AG04450 (cell line): ENCODE data around the gene CD84. TPM values are rescaled to one million over a fixed set of nuclear protein-coding genes. Genes with fewer than 3 reads are reported as not detected.
"Not testable (repeated sequence)": the region's sequence is repeated elsewhere in the genome, so short reads cannot be mapped to it uniquely, and the experiment has no call there.

Source experiments
- CTCF ChIA-PET: fragments of 300-600, 350-600 bp; formaldehyde crosslinking; extraction: SDS; loops from one replicate; lab custom pipeline; 2022; ENCODE audit warnings: antibody characterized with exemption, inconsistent platforms; lab: Charles Lee
- POLR2A ChIA-PET: fragments of 350-600 bp; formaldehyde crosslinking; extraction: SDS; loops from one replicate; lab custom pipeline; 2021; ENCODE audit warnings: antibody characterized with exemption, inconsistent platforms; lab: Yijun Ruan, JAX
- DNase-seq: peaks from one replicate; pipeline ENCODE4 v3.0.0-alpha.2; 2011; ENCODE audit warnings: low read depth, low spot score
- H3K27ac ChIP-seq: one replicate; pipeline ENCODE4 v1.5.1; 2012; ENCODE audit warnings: low read depth, low read length, control low read depth
- H3K27me3 ChIP-seq: one replicate; pipeline ENCODE4 v1.6.0; 2012; ENCODE audit warnings: low read length; ENCODE audit not compliant: control insufficient read depth, insufficient read depth
- H3K4me3 ChIP-seq: 2 replicates; pipeline ENCODE4 v1.5.1; 2011; ENCODE audit warnings: mild to moderate bottlenecking, low read depth, low read length, control low read depth
- H3K9me3 ChIP-seq: 2 replicates; pipeline ENCODE4 v1.5.1; 2012; ENCODE audit warnings: low read length; ENCODE audit not compliant: control insufficient read depth, insufficient read depth
- polyA plus RNA-seq: library from polyadenylated mRNA; depleted of rRNA; stranded (reverse); fragments of >200 nt; gene quantifications from 2 replicates; pipeline ENCODE4 v1.2.3, GENCODE V29; 2011
- TF ChIP-seq, protein P1 (sequence below): IDR thresholded peaks from 2 replicates; pipeline ENCODE4 v1.5.1; 2011; ENCODE audit warnings: low read depth, low read length, control low read depth, inconsistent platforms

CD84 gene
- polyA plus RNA-seq, 1 experiment = not detected

- H3K4me3 ChIP-seq = no peak overlapping the region
- H3K9me3 ChIP-seq = no peaks in the 10 kb centered on the region
- TF ChIP-seq, protein P1, sequence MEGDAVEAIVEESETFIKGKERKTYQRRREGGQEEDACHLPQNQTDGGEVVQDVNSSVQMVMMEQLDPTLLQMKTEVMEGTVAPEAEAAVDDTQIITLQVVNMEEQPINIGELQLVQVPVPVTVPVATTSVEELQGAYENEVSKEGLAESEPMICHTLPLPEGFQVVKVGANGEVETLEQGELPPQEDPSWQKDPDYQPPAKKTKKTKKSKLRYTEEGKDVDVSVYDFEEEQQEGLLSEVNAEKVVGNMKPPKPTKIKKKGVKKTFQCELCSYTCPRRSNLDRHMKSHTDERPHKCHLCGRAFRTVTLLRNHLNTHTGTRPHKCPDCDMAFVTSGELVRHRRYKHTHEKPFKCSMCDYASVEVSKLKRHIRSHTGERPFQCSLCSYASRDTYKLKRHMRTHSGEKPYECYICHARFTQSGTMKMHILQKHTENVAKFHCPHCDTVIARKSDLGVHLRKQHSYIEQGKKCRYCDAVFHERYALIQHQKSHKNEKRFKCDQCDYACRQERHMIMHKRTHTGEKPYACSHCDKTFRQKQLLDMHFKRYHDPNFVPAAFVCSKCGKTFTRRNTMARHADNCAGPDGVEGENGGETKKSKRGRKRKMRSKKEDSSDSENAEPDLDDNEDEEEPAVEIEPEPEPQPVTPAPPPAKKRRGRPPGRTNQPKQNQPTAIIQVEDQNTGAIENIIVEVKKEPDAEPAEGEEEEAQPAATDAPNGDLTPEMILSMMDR = no peak
- no peak for DNase-seq
- CTCF ChIA-PET = no interaction called here
- POLR2A ChIA-PET = interaction anchor here (0.7 kb wide), 1 partner anchor 100 kb away, joined by 3 read pairs; no protein-coding TSS in a partner anchor
- H3K27me3 ChIP-seq = peaks cover 2% of the 10 kb centered on the region
- no peak overlapping the region for H3K27ac ChIP-seq
These were observed 12.0 kb downstream of the CD84 start for GRCh38 chr1:160567341-160567740.

- ChIA-PET CTCF (interaction anchor here (0.7 kb wide), 1 partner anchor 107 kb away, joined by 3 read pairs; no protein-coding TSS in a partner anchor), POLR2A (no interaction called here)
- TF ChIP-seq, protein P1 = no peak
- Histone ChIP-seq H3K4me3 (no peak overlapping the region), H3K27ac (no peak overlapping the region), H3K9me3 (no peaks in the 10 kb centered on the region), H3K27me3 (peaks cover 2% of the 10 kb centered on the region)
- no peak for DNase-seq
These were observed 13.7 kb downstream of the CD84 start for GRCh38 chr1:160565564-160565963.

- H3K27ac ChIP-seq, POLR2A ChIA-PET, H3K4me3 ChIP-seq, H3K9me3 ChIP-seq, H3K27me3 ChIP-seq, DNase-seq, CTCF ChIA-PET: not testable (repeated sequence)
These were observed 16.1 kb downstream of the CD84 start for GRCh38 chr1:160563230-160563629.

DNA sequence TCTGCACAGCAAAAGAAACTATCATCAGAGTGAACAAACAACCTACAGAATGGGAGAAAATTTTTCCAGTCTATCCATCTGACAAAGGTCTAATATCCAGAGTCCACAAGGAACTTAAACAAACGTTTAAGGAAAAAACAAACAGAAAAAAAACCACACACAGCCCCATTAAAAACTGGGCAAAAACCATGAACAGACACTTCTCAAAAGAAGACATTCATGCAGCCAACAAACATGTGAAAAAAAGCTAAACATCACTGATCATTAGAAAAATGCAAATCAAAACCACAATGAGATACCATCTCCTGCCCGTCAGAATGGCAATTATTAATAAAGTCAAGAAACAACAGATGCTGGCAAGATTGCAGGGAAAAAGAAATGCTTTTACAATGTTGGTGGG lies 16.6 kb downstream of the CD84 start:
- H3K27ac ChIP-seq, DNase-seq, H3K4me3 ChIP-seq, H3K9me3 ChIP-seq, POLR2A ChIA-PET, CTCF ChIA-PET, H3K27me3 ChIP-seq: not testable (repeated sequence)

- H3K9me3 ChIP-seq = no peaks in the 10 kb centered on the region
- no peak overlapping the region for H3K27ac ChIP-seq
- ChIA-PET POLR2A (no interaction called here), CTCF (no interaction called here)
- H3K4me3 ChIP-seq = no peak overlapping the region
- TF ChIP-seq, protein P1 = no peak
- no peak for DNase-seq
- H3K27me3 ChIP-seq = no peaks in the 10 kb centered on the region
These were observed 18.5 kb downstream of the CD84 start for GRCh38 chr1:160560806-160561205.

GRCh38 chr1:160560045-160560705 lies 19.1 kb downstream of the CD84 start:
- TF ChIP-seq, protein P1 = no peak
- Histone ChIP-seq H3K9me3 (no peaks in the 10 kb centered on the region), H3K27ac (no peak overlapping the region), H3K4me3 (no peak overlapping the region), H3K27me3 (no peaks in the 10 kb centered on the region)
- CTCF ChIA-PET = no interaction called here
- POLR2A ChIA-PET = no interaction called here
- DNase-seq = no peak

- H3K27me3 ChIP-seq, CTCF ChIA-PET, H3K4me3 ChIP-seq, H3K27ac ChIP-seq, DNase-seq, POLR2A ChIA-PET, H3K9me3 ChIP-seq: not testable (repeated sequence)
These were observed 19.9 kb downstream of the CD84 start for GRCh38 chr1:160559437-160559836.
